Measurements from ENCODE around the gene RBPMS2. TPM values are rescaled to one million over a fixed set of nuclear protein-coding genes. Genes with fewer than 3 reads are reported as not detected.

RBPMS2 gene
- total RNA-seq, 1 donor from 2014 or later: 1.9 TPM

- no peak overlapping the region for H3K4me3 ChIP-seq (ENCODE audit: low read depth, low read length)
- TF ChIP-seq, protein P1, sequence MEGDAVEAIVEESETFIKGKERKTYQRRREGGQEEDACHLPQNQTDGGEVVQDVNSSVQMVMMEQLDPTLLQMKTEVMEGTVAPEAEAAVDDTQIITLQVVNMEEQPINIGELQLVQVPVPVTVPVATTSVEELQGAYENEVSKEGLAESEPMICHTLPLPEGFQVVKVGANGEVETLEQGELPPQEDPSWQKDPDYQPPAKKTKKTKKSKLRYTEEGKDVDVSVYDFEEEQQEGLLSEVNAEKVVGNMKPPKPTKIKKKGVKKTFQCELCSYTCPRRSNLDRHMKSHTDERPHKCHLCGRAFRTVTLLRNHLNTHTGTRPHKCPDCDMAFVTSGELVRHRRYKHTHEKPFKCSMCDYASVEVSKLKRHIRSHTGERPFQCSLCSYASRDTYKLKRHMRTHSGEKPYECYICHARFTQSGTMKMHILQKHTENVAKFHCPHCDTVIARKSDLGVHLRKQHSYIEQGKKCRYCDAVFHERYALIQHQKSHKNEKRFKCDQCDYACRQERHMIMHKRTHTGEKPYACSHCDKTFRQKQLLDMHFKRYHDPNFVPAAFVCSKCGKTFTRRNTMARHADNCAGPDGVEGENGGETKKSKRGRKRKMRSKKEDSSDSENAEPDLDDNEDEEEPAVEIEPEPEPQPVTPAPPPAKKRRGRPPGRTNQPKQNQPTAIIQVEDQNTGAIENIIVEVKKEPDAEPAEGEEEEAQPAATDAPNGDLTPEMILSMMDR (IDR thresholded peaks at IDR 0.05; ENCODE audit: insufficient read depth, low read length, poor library complexity, severe bottlenecking): no peak
- H3K27me3 ChIP-seq (ENCODE audit: control insufficient read depth, insufficient read depth, low read length): no peaks in the 10 kb centered on the region
- no peaks in the 10 kb centered on the region for H3K36me3 ChIP-seq (ENCODE audit: control insufficient read depth, insufficient read depth, low read length)
- DNase-seq (ENCODE audit: low read depth): no peak
Observed at GRCh38 chr15:64720188-64720587, 55.2 kb downstream of the RBPMS2 start.

DNA sequence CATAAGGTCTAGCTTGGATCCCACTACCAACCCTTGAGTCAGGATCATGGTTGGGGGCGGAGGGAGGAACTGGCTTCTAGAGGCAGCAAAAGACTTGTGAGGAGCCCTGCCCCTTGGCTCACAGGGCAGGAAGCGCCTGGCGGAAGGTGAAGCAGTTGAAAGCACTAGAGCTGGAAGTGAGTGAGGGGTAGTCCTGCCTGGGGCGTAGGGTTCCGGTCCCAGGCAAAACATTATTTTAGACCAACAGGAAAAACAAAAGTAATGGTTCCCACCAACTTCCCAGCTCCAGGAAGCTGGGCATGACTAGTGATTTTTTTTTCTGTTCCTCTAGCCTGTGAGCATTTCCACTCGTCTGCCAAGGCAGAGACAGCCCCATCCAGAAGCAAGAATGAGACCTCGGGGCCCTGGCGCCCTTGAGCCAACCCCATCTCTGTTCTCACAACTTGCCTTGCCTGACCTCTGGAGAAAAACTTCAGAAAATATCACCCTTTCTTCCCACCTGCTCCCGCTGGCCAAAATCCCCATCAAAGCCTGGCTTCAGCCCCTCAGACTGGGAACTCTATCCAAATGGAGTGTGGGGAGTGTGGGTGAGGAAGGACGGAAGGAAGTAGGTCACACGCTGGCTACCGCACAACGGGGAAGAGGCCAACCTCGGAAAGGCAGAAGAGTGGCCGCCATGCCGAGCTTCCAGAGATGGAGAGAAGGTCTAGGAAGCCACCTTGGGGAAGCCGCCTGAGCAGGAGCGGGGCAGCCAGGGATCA lies 57.5 kb downstream of the RBPMS2 start:
- H3K36me3 ChIP-seq (ENCODE audit: control insufficient read depth, insufficient read depth, low read length): no peaks in the 10 kb centered on the region
- no peak for DNase-seq (ENCODE audit: low read depth)
- H3K4me3 ChIP-seq (ENCODE audit: low read depth, low read length): no peak overlapping the region
- H3K27me3 ChIP-seq (ENCODE audit: control insufficient read depth, insufficient read depth, low read length): no peaks in the 10 kb centered on the region
- TF ChIP-seq, protein P1 (IDR thresholded peaks at IDR 0.05; ENCODE audit: insufficient read depth, low read length, poor library complexity, severe bottlenecking): no peak

DNA sequence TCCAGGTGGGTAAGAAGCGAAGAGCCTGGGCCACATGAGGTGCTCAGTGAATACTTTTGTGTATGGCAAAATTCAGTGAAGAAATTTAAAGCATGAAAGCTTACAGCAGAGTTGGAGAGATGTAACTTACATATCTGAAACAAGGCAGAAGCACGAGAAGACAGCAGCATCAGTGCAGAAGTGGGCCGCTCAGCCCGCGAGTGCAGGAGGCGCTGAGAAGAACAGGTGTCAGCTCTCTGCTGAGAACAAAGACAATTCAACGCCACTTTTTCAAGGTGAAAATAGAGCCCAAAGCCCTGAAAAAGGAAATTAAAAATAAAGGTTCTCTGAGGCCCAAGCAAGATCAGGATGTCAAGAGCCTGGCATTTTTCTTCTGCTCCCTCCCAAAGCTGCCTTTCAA lies 58.3 kb downstream of the RBPMS2 start:
- Histone ChIP-seq H3K27me3 (ENCODE audit: control insufficient read depth, insufficient read depth, low read length) (no peaks in the 10 kb centered on the region), H3K4me3 (ENCODE audit: low read depth, low read length) (no peak overlapping the region), H3K36me3 (ENCODE audit: control insufficient read depth, insufficient read depth, low read length) (no peaks in the 10 kb centered on the region)
- DNase-seq (ENCODE audit: low read depth): no peak
- TF ChIP-seq, protein P1 (IDR thresholded peaks at IDR 0.05; ENCODE audit: insufficient read depth, low read length, poor library complexity, severe bottlenecking): no peak

GRCh38 chr15:64716452-64716851 lies 58.9 kb downstream of the RBPMS2 start:
- TF ChIP-seq, protein P1 (IDR thresholded peaks at IDR 0.05; ENCODE audit: insufficient read depth, low read length, poor library complexity, severe bottlenecking): no peak
- no peak overlapping the region for H3K4me3 ChIP-seq (ENCODE audit: low read depth, low read length)

GRCh38 chr15:64713592-64713991 lies 61.8 kb downstream of the RBPMS2 start:
- H3K4me3 ChIP-seq (ENCODE audit: low read depth, low read length): no peak overlapping the region
- no peak for DNase-seq (ENCODE audit: low read depth)
- H3K27me3 ChIP-seq (ENCODE audit: control insufficient read depth, insufficient read depth, low read length): no peaks in the 10 kb centered on the region
- TF ChIP-seq, protein P1 (IDR thresholded peaks at IDR 0.05; ENCODE audit: insufficient read depth, low read length, poor library complexity, severe bottlenecking): no peak
- H3K36me3 ChIP-seq (ENCODE audit: control insufficient read depth, insufficient read depth, low read length): no peaks in the 10 kb centered on the region

More at GRCh38 chr15:64716452-64716851, 58.9 kb downstream of the RBPMS2 start:
- Histone ChIP-seq H3K27me3 (ENCODE audit: control insufficient read depth, insufficient read depth, low read length) (no peaks in the 10 kb centered on the region), H3K36me3 (ENCODE audit: control insufficient read depth, insufficient read depth, low read length) (no peaks in the 10 kb centered on the region)
- DNase-seq (ENCODE audit: low read depth): no peak

DNA sequence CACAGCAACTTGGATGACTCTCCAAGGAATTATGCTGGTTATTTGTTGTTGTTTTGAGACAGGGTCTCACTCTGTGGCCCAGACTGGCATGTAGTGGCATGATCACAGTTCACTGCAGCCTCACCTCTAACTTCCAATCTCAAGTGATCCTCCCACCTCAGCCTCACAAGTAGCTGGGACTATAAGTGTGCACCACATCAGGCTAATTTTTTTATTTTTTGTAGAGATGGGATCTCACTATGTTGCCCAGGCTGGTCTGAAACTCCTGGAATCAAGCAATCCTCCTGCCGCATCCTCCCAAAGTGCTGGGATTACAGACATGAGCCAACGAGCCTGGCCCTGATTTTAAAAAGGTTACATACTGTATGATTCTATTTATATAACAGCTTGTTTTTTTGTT lies 63.0 kb downstream of the RBPMS2 start:
- Histone ChIP-seq H3K4me3 (ENCODE audit: low read depth, low read length) (no peak overlapping the region), H3K36me3 (ENCODE audit: control insufficient read depth, insufficient read depth, low read length) (no peaks in the 10 kb centered on the region), H3K27me3 (ENCODE audit: control insufficient read depth, insufficient read depth, low read length) (no peaks in the 10 kb centered on the region)
- TF ChIP-seq, protein P1 (IDR thresholded peaks at IDR 0.05; ENCODE audit: insufficient read depth, low read length, poor library complexity, severe bottlenecking): no peak
- no peak for DNase-seq (ENCODE audit: low read depth)

Data from kidney epithelial cell (primary cell).